Fibroblast of lung (primary cell): Measurements from ENCODE around the gene HSPA6.

Experiments used
- EZH2 ChIP-seq: IDR thresholded peaks from 2 replicates; pipeline ENCODE4 v1.5.1; 2012; ENCODE audit warnings: low read length, control low read depth, mild to moderate bottlenecking; ENCODE audit errors: missing control alignments
- TF ChIP-seq, protein P1 (sequence below), 2 donors: IDR thresholded peaks in 1 of 2; conservative IDR thresholded peaks in 1 of 2; 1 replicate in 1 of 2; 2 replicates in 1 of 2; pipeline ENCODE4 v1.5.1; 2011 to 2012; ENCODE audit warnings: low read length in 2 of 2, control low read depth in 1 of 2, inconsistent platforms in 1 of 2, low read depth in 1 of 2, mild to moderate bottlenecking in 1 of 2

DNA sequence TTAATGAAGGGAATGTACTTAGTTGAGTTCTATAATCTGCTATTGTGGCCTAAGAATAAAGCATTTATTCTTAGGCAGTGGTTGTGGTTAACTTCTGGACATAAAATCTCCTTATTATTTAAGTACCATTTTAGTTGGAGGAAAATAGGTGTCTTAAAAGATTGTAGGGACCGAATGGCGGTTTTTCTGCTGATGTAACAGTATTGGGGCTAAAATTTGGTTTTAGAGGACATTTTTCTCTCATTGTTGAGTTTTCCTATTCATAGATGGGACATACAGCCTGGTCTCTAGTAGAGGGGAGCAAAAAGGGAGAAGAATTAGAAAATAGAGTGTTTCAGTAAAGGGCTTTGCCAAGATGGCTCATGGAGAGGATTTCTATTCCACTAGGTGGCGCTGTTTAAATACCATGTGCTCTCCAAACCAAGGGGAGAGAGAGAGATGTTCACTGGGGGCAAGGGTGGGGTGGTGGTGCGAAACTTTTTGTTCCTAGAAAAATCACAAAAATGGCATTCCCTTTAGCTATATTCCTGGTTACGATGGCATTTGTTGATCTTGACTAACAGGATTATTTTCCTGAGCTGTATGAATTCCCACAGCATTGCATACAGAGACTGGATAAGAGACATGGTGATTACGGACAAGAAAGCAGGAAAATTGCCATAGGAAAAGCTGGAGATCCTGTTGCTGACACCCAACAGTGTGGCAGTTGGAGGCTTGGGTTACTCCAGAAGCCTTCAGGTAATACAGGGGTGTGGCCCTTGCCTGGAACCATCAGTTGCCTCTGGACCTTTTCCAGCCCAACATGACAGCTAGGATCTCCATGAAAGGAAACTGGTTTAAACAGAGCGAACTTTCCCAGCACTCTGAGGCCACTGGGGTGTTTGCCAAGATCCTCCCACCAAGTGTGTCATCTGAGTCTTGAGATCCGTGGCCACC lies 37.3 kb upstream of the HSPA6 start:
- TF ChIP-seq, protein P1, sequence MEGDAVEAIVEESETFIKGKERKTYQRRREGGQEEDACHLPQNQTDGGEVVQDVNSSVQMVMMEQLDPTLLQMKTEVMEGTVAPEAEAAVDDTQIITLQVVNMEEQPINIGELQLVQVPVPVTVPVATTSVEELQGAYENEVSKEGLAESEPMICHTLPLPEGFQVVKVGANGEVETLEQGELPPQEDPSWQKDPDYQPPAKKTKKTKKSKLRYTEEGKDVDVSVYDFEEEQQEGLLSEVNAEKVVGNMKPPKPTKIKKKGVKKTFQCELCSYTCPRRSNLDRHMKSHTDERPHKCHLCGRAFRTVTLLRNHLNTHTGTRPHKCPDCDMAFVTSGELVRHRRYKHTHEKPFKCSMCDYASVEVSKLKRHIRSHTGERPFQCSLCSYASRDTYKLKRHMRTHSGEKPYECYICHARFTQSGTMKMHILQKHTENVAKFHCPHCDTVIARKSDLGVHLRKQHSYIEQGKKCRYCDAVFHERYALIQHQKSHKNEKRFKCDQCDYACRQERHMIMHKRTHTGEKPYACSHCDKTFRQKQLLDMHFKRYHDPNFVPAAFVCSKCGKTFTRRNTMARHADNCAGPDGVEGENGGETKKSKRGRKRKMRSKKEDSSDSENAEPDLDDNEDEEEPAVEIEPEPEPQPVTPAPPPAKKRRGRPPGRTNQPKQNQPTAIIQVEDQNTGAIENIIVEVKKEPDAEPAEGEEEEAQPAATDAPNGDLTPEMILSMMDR (conservative IDR thresholded peaks at IDR 0.05 in 1 of 2, IDR thresholded peaks at IDR 0.05 in 1 of 2; ENCODE audit: low read depth in 1 of 2, low read length in 2 of 2) = peak; percentile 65
- TF ChIP-seq EZH2 = no peak
